Muscle of leg (tissue), 11 donors: ENCODE results near the gene DPP7. TPM values are rescaled to one million over a fixed set of nuclear protein-coding genes. Genes with fewer than 3 reads are reported as not detected.

Source experiments
- DNase-seq: peaks from one replicate; pipeline ENCODE4 v3.0.0; 2013
- H3K27ac ChIP-seq: one replicate; pipeline ENCODE4 v1.5.1; 2013; ENCODE audit warnings: mild to moderate bottlenecking, low read length, control low read depth
- H3K27me3 ChIP-seq: one replicate; pipeline ENCODE4 v1.6.1; 2013; ENCODE audit warnings: low read length; ENCODE audit not compliant: control insufficient read depth, insufficient read depth
- H3K36me3 ChIP-seq: one replicate; pipeline ENCODE4 v1.6.1; 2013; ENCODE audit warnings: low read length; ENCODE audit not compliant: control insufficient read depth, insufficient read depth
- H3K4me1 ChIP-seq: one replicate; pipeline ENCODE4 v1.6.1; 2013; ENCODE audit warnings: low read length; ENCODE audit not compliant: control insufficient read depth, insufficient read depth
- H3K4me3 ChIP-seq: one replicate; pipeline ENCODE4 v1.5.1; 2013; ENCODE audit warnings: low read length, control low read depth
- H3K9me3 ChIP-seq: replicated peaks from 2 replicates; pipeline ENCODE4 v1.6.1; 2013; ENCODE audit warnings: low read depth, low read length; ENCODE audit not compliant: control insufficient read depth
- whole genome bisulfite sequencing: methylation state at CpG from one replicate; pipeline ENCODE4 v1.1.5; 2013; ENCODE audit warnings: missing lambda C conversion rate; ENCODE audit not compliant: insufficient coverage; 5-methylcytosine and 5-hydroxymethylcytosine counted together
- polyA plus RNA-seq, 8 donors: library from polyadenylated mRNA; unstranded; fragments of 120-200 nt; gene quantifications; one replicate each; pipeline versions ENCODE4 v1.2.1 to v1.2.3, GENCODE V29; 2013; ENCODE audit warnings: inconsistent platforms in 1 of 8, low replicate concordance in 1 of 8; ENCODE audit not compliant: insufficient read length in 8 of 8, insufficient read depth in 1 of 8
- total RNA-seq: library from RNA; stranded (reverse); fragments of 120-200 nt; gene quantifications from one replicate; pipeline ENCODE4 v1.2.4, GENCODE V29; 2013

Gene DPP7
- total and polyA plus RNA-seq, 9 donors, result 23.9 to 43.9 (median 30.7) TPM

GRCh38 chr9:137077010-137077747, 37.4 kb downstream of the DPP7 start, which contains the start of gene UAP1L1:
Gene UAP1L1, plus strand, starts transcription at chr9:137077517. Its CDS starts 16 bp downstream, at chr9:137077533.
- DNase-seq, result peak; percentile 68
- Histone ChIP-seq H3K4me1 (peaks cover 18% of the 10 kb centered on the region), H3K9me3 (no peaks in the 10 kb centered on the region), H3K4me3 (peak within 1 kb of the TSS; percentile 43), H3K36me3 (peaks cover 4% of the 10 kb centered on the region), H3K27me3 (peaks cover 41% of the 10 kb centered on the region), H3K27ac (no peak within 1 kb of the TSS)
- WGBS, result 2% methylated on average over 68 of the region's 87 CpGs

- WGBS, result 37% methylated on average over 11 of the region's 15 CpGs
- Histone ChIP-seq H3K4me1 (peaks cover 18% of the 10 kb centered on the region), H3K9me3 (no peaks in the 10 kb centered on the region), H3K27ac (no peak overlapping the region), H3K27me3 (peaks cover 41% of the 10 kb centered on the region), H3K36me3 (peaks cover 4% of the 10 kb centered on the region), H3K4me3 (peak overlapping the region; percentile 19)
- DNase-seq, result no peak
Measured at GRCh38 chr9:137076636-137077009, 37.9 kb downstream of the DPP7 start.

- Histone ChIP-seq H3K9me3 (no peaks in the 10 kb centered on the region), H3K4me1 (peaks cover 27% of the 10 kb centered on the region), H3K27me3 (peaks cover 35% of the 10 kb centered on the region), H3K36me3 (no peaks in the 10 kb centered on the region), H3K27ac (no peak overlapping the region), H3K4me3 (no peak overlapping the region)
- WGBS, result 100% methylated on average over 2 of the region's 12 CpGs
- no peak for DNase-seq
Measured at GRCh38 chr9:137075275-137075775, 39.2 kb downstream of the DPP7 start.

- DNase-seq, result no peak
- no peaks in the 10 kb centered on the region for H3K9me3 ChIP-seq
- H3K4me3 ChIP-seq, result no peak overlapping the region
- H3K27ac ChIP-seq, result no peak overlapping the region
- peaks cover 30% of the 10 kb centered on the region for H3K27me3 ChIP-seq
- peaks cover 27% of the 10 kb centered on the region for H3K4me1 ChIP-seq
- WGBS, result 68% methylated on average over 12 of the region's 12 CpGs
- H3K36me3 ChIP-seq, result no peaks in the 10 kb centered on the region
Measured at GRCh38 chr9:137074657-137075274, 39.8 kb downstream of the DPP7 start.

GRCh38 chr9:137073992-137074399, 40.5 kb downstream of the DPP7 start:
- WGBS, result 79% methylated on average over 8 of the region's 8 CpGs
- H3K27ac ChIP-seq, result no peak overlapping the region
- DNase-seq, result no peak
- H3K36me3 ChIP-seq, result no peaks in the 10 kb centered on the region
- no peaks in the 10 kb centered on the region for H3K9me3 ChIP-seq
- H3K27me3 ChIP-seq, result peaks cover 29% of the 10 kb centered on the region
- H3K4me1 ChIP-seq, result peaks cover 34% of the 10 kb centered on the region
- no peak overlapping the region for H3K4me3 ChIP-seq

GRCh38 chr9:137071282-137071681, 43.3 kb downstream of the DPP7 start:
- Histone ChIP-seq H3K9me3 (no peaks in the 10 kb centered on the region), H3K27me3 (peaks cover 10% of the 10 kb centered on the region), H3K4me1 (peaks cover 27% of the 10 kb centered on the region), H3K36me3 (no peaks in the 10 kb centered on the region), H3K4me3 (no peak overlapping the region), H3K27ac (no peak overlapping the region)
- no peak for DNase-seq
- 77% methylated on average over 2 of the region's 2 CpGs for WGBS

- Histone ChIP-seq H3K27me3 (peaks cover 10% of the 10 kb centered on the region), H3K4me3 (peak overlapping the region; percentile 35), H3K9me3 (no peaks in the 10 kb centered on the region), H3K36me3 (no peaks in the 10 kb centered on the region), H3K4me1 (peaks cover 27% of the 10 kb centered on the region), H3K27ac (no peak overlapping the region)
- peak; percentile 66 for DNase-seq
- 10% methylated on average over 5 of the region's 6 CpGs for WGBS
Measured at GRCh38 chr9:137070906-137071275, 43.6 kb downstream of the DPP7 start.

- Histone ChIP-seq H3K27ac (no peak within 1 kb of the TSS), H3K27me3 (peaks cover 10% of the 10 kb centered on the region), H3K4me1 (peaks cover 27% of the 10 kb centered on the region), H3K9me3 (no peaks in the 10 kb centered on the region), H3K4me3 (peak within 1 kb of the TSS; percentile 35), H3K36me3 (no peaks in the 10 kb centered on the region)
- DNase-seq, result peak; percentile 94
- WGBS, result under 1% methylated on average over 54 of the region's 74 CpGs
Measured at GRCh38 chr9:137070201-137070905, 44.2 kb downstream of the DPP7 start, which contains the start of gene SAPCD2. Gene SAPCD2, minus strand, starts transcription at chr9:137070557. Its CDS starts 97 bp downstream, at chr9:137070460.

GRCh38 chr9:137069508-137070091, 44.9 kb downstream of the DPP7 start:
- WGBS, result 4% methylated on average over 52 of the region's 52 CpGs

More at GRCh38 chr9:137069508-137070091, 44.9 kb downstream of the DPP7 start:
- DNase-seq, result no peak
- Histone ChIP-seq H3K27me3 (peaks cover 10% of the 10 kb centered on the region), H3K27ac (no peak overlapping the region), H3K36me3 (no peaks in the 10 kb centered on the region), H3K4me1 (peaks cover 27% of the 10 kb centered on the region), H3K4me3 (peak overlapping the region; percentile 30), H3K9me3 (no peaks in the 10 kb centered on the region)
